ENCODE results near the gene CD248. TPM values are rescaled to one million over a fixed set of nuclear protein-coding genes. Genes with fewer than 3 reads are reported as not detected.

Gene CD248
- total RNA-seq, 1 donor from 2014 or later = 95.2 TPM

DNA sequence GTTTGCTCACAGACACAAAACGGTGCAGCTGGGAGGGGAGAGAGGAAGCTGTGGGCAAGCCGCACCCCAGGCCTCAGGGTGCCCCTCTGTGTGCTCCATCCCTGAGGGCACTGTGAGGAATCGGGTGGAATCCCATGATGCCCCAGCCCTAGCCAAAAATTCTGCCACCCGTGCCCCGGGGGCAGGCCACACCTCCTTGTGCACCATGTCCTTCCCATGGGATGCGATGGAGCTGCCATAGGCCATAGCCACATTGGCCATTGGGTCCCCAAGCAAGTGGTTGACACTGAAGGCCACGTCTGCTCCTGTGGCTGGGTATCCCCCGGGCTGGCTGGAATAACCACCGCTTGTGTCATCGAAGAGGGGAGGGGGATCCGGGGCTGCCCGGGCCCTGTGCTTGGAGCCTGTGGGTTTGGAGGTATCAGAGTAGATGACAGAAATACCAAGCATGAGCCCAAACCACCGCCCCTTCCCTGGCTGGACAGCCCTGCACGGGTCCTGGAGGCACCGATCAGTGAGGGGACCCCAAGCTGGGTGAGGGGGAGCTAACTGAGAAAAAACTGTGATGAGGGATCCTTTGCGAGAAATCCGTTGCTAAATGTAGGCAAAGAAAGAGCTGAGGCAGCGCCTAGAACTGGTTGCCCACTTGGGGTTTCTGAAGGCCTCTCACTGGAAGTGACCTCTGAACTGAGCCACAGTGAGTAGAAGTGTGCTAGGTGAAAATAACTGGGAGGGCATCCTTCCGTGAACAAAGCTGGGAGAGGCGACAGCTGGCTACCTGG, 28.8 kb downstream of the CD248 start:
- H3K9me3 Mint-ChIP-seq = no peaks in the 10 kb centered on the region
- TF ChIP-seq, protein P1, sequence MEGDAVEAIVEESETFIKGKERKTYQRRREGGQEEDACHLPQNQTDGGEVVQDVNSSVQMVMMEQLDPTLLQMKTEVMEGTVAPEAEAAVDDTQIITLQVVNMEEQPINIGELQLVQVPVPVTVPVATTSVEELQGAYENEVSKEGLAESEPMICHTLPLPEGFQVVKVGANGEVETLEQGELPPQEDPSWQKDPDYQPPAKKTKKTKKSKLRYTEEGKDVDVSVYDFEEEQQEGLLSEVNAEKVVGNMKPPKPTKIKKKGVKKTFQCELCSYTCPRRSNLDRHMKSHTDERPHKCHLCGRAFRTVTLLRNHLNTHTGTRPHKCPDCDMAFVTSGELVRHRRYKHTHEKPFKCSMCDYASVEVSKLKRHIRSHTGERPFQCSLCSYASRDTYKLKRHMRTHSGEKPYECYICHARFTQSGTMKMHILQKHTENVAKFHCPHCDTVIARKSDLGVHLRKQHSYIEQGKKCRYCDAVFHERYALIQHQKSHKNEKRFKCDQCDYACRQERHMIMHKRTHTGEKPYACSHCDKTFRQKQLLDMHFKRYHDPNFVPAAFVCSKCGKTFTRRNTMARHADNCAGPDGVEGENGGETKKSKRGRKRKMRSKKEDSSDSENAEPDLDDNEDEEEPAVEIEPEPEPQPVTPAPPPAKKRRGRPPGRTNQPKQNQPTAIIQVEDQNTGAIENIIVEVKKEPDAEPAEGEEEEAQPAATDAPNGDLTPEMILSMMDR (IDR thresholded peaks at IDR 0.05; ENCODE audit: unreplicated experiment) = no peak
- no peak for DNase-seq (ENCODE audit: low spot score in 2 of 2, unreplicated experiment in 2 of 2)
- H3K27me3 Mint-ChIP-seq (ENCODE audit: low read depth) = peaks cover 29% of the 10 kb centered on the region
- peak overlapping the region; percentile 90 for H3K27ac Mint-ChIP-seq
- no peaks in the 10 kb centered on the region for H3K36me3 Mint-ChIP-seq
- H3K4me3 Mint-ChIP-seq = peak overlapping the region; percentile 83
- H3K4me1 Mint-ChIP-seq = peaks cover 32% of the 10 kb centered on the region

DNA sequence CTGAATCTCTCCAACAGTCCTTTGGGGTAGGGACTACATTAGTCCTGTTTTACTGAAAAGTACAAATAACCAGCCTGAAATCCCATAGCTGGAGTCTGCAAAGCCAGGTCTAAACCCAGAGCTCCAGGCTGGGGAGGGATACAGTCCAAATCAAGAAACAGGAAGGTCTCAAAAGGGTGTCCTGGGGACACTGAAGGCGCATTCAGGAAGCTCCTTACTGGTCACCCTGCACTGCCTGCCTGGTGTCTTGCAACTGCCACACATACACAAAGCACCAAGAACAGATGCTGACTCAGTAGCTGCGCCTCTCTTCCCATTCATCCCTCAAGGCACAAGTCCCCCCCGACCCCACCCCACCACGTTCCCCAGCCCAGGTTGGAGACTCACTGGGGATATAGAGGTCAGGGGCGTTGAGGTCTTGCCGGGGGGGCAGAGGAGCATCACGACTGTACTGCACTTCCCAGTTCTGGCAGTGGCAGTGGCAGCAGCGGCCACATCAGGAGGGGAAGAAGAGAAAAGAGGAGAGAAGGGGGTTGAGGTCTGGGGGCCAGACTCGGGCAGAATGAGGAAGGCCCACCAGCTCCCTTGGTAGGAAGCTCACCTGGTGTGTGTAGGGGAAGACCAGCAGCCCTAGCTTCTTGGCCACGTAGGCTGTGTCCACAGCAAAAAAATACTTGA, 29.5 kb downstream of the CD248 start:
- H3K36me3 Mint-ChIP-seq = no peaks in the 10 kb centered on the region
- H3K27me3 Mint-ChIP-seq (ENCODE audit: low read depth) = peaks cover 22% of the 10 kb centered on the region
- no peaks in the 10 kb centered on the region for H3K9me3 Mint-ChIP-seq
- peak overlapping the region; percentile 59 for H3K27ac Mint-ChIP-seq
- DNase-seq (ENCODE audit: low spot score in 2 of 2, unreplicated experiment in 2 of 2) = no peak
- H3K4me1 Mint-ChIP-seq = peaks cover 28% of the 10 kb centered on the region
- H3K4me3 Mint-ChIP-seq = peak overlapping the region; percentile 83
- TF ChIP-seq, protein P1 (IDR thresholded peaks at IDR 0.05; ENCODE audit: unreplicated experiment) = no peak

DNA sequence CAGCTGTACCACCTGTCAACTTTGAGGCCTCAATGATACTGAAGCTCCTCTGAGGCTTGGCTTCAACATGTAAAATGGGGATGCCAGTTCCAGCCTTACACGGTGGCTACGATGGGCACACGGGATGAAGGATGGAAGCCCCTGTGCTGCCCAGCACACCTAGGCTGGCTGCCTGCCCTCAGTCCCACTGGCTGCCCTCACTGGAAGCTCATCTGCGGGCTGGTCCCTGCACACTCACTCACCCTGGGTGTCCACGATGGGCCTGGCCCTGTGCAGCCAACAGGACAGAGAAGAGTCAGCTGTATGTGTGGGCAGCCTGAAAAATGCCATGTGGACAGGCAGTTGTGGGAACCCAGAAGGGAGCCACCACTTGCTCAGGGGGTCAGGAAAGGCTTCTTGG, 30.1 kb downstream of the CD248 start:
- Mint-ChIP-seq H3K4me1 (peaks cover 28% of the 10 kb centered on the region), H3K9me3 (no peaks in the 10 kb centered on the region), H3K36me3 (no peaks in the 10 kb centered on the region), H3K4me3 (peak overlapping the region; percentile 46), H3K27ac (no peak overlapping the region), H3K27me3 (ENCODE audit: low read depth) (peaks cover 21% of the 10 kb centered on the region)
- no peak for DNase-seq (ENCODE audit: low spot score in 2 of 2, unreplicated experiment in 2 of 2)
- TF ChIP-seq, protein P1 (IDR thresholded peaks at IDR 0.05; ENCODE audit: unreplicated experiment) = no peak

DNA sequence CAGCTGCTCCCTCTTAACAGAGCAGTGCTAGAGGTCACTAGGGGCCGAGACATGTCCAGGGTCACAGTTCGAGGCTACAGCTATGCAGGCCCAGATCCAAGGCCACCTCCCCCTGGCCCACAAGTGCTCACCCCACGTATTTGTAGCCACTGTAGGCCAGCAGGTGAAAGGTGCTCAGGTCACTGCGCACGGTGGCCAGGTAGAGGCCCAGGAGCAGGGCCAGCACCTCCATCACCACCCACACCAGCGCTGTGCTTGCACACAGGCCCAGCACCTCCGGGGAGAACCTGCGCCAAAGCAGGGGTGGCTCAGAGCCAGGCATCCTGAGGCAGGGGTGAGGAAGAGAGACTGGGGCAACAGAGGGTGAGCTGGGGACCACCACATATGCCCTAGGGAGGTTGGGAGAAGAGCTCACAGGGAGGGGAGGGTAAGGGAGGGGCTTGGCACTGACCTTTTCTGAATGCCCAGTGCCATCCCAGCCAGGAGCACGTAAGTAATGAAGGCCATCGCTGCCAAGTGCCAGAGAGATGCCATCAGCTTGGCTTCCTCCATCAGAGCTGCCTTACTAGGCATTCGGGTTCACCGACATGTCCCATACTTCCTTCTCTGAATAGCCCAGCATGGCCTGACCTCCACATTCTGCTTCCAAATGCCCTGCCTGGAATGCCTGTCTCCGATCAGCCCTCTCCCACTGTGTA, 31.4 kb downstream of the CD248 start:
- peaks cover 15% of the 10 kb centered on the region for H3K27me3 Mint-ChIP-seq (ENCODE audit: low read depth)
- H3K36me3 Mint-ChIP-seq = no peaks in the 10 kb centered on the region
- H3K4me1 Mint-ChIP-seq = peaks cover 22% of the 10 kb centered on the region
- no peak for DNase-seq (ENCODE audit: low spot score in 2 of 2, unreplicated experiment in 2 of 2)
- no peak overlapping the region for H3K4me3 Mint-ChIP-seq
- H3K9me3 Mint-ChIP-seq = no peaks in the 10 kb centered on the region
- H3K27ac Mint-ChIP-seq = no peak overlapping the region
- TF ChIP-seq, protein P1 (IDR thresholded peaks at IDR 0.05; ENCODE audit: unreplicated experiment) = no peak

DNA sequence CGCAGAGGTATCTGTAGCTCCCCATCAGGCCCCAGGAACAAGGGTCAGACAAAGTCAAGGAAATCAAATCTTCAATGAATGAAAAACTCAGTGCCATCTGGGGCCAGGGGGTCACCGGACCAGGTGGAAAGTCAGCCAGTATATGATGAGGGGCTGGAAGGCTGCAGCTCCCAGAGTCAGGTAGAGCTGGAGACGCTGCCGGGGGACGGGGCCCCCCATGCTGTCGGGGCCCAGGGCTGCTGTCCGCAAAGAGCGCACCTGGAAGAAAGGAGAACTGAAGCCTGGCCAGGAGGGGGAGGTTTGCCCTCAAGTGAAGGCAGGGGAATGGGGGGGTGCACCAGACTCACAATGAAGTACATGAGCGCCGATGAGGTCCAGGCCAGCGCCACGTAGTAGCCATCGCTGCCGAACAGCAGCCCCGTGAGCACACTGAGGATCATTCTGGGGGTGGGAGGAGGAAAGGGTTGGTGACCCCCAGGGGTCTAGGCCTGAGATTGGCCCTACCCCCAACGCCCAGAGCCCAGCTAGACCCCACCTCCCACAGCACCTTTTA, 32.2 kb downstream of the CD248 start:
- no peaks in the 10 kb centered on the region for H3K9me3 Mint-ChIP-seq
- H3K36me3 Mint-ChIP-seq = no peaks in the 10 kb centered on the region
- H3K4me1 Mint-ChIP-seq = peaks cover 15% of the 10 kb centered on the region
- DNase-seq (ENCODE audit: low spot score in 2 of 2, unreplicated experiment in 2 of 2) = no peak
- H3K27me3 Mint-ChIP-seq (ENCODE audit: low read depth) = peaks cover 10% of the 10 kb centered on the region
- H3K27ac Mint-ChIP-seq = no peak overlapping the region
- TF ChIP-seq, protein P1 (IDR thresholded peaks at IDR 0.05; ENCODE audit: unreplicated experiment) = no peak
- no peak overlapping the region for H3K4me3 Mint-ChIP-seq

Data from mesothelial cell of epicardium (in vitro differentiated cells).